AG04450 (cell line): ENCODE data around the gene CNDP2. TPM values are rescaled to one million over a fixed set of nuclear protein-coding genes. Genes with fewer than 3 reads are reported as not detected.

Source experiments
- CTCF ChIA-PET: fragments of 300-600, 350-600 bp; formaldehyde crosslinking; extraction: SDS; loops from one replicate; lab custom pipeline; 2022; ENCODE audit warnings: antibody characterized with exemption, inconsistent platforms; lab: Charles Lee
- POLR2A ChIA-PET: fragments of 350-600 bp; formaldehyde crosslinking; extraction: SDS; loops from one replicate; lab custom pipeline; 2021; ENCODE audit warnings: antibody characterized with exemption, inconsistent platforms; lab: Yijun Ruan, JAX
- DNase-seq: peaks from one replicate; pipeline ENCODE4 v3.0.0-alpha.2; 2011; ENCODE audit warnings: low read depth, low spot score
- H3K27ac ChIP-seq: one replicate; pipeline ENCODE4 v1.5.1; 2012; ENCODE audit warnings: low read depth, low read length, control low read depth
- H3K27me3 ChIP-seq: one replicate; pipeline ENCODE4 v1.6.0; 2012; ENCODE audit warnings: low read length; ENCODE audit not compliant: control insufficient read depth, insufficient read depth
- H3K4me3 ChIP-seq: 2 replicates; pipeline ENCODE4 v1.5.1; 2011; ENCODE audit warnings: mild to moderate bottlenecking, low read depth, low read length, control low read depth
- H3K9me3 ChIP-seq: 2 replicates; pipeline ENCODE4 v1.5.1; 2012; ENCODE audit warnings: low read length; ENCODE audit not compliant: control insufficient read depth, insufficient read depth
- CTCF ChIP-seq: IDR thresholded peaks from 2 replicates; pipeline ENCODE4 v1.5.1; 2011; ENCODE audit warnings: low read depth, low read length, control low read depth, inconsistent platforms
- polyA plus RNA-seq: library from polyadenylated mRNA; depleted of rRNA; stranded (reverse); fragments of >200 nt; gene quantifications from 2 replicates; pipeline ENCODE4 v1.2.3, GENCODE V29; 2011

Gene CNDP2
- polyA plus RNA-seq, 1 experiment: 74.2 TPM

- Histone ChIP-seq H3K4me3 (no peak overlapping the region), H3K9me3 (no peaks in the 10 kb centered on the region), H3K27ac (no peak overlapping the region), H3K27me3 (peaks cover 3% of the 10 kb centered on the region)
- POLR2A ChIA-PET: no interaction called here
- CTCF ChIA-PET: no interaction called here
- TF ChIP-seq CTCF: no peak
- DNase-seq: no peak
These were observed 27.6 kb upstream of the CNDP2 start for GRCh38 chr18:74468547-74469061.

- Histone ChIP-seq H3K9me3 (no peaks in the 10 kb centered on the region), H3K27me3 (no peaks in the 10 kb centered on the region), H3K4me3 (no peak overlapping the region), H3K27ac (no peak overlapping the region)
- POLR2A ChIA-PET: no interaction called here
- no peak for DNase-seq
- TF ChIP-seq CTCF: no peak
- CTCF ChIA-PET: no interaction called here
These were observed 23.9 kb upstream of the CNDP2 start for GRCh38 chr18:74472312-74472711.

- DNase-seq: no peak
- CTCF ChIA-PET: no interaction called here
- POLR2A ChIA-PET: no interaction called here
These were observed 22.1 kb upstream of the CNDP2 start for GRCh38 chr18:74473976-74474640.

GRCh38 chr18:74476140-74476539, 20.0 kb upstream of the CNDP2 start:
- no peak for DNase-seq
- Histone ChIP-seq H3K27me3 (peaks cover 5% of the 10 kb centered on the region), H3K4me3 (no peak overlapping the region), H3K27ac (no peak overlapping the region), H3K9me3 (no peaks in the 10 kb centered on the region)
- ChIA-PET CTCF (interaction anchor here (0.6 to 1.7 kb wide), 6 partner anchors 9 to 1605 kb away, joined by 3 to 7 read pairs (median 4); no protein-coding TSS in a partner anchor), POLR2A (no interaction called here)
- TF ChIP-seq CTCF: peak; percentile 80

More at GRCh38 chr18:74473976-74474640, 22.1 kb upstream of the CNDP2 start:
- H3K4me3 ChIP-seq: no peak overlapping the region
- no peaks in the 10 kb centered on the region for H3K9me3 ChIP-seq
- H3K27me3 ChIP-seq: peaks cover 5% of the 10 kb centered on the region
- no peak overlapping the region for H3K27ac ChIP-seq
- no peak for TF ChIP-seq CTCF

GRCh38 chr18:74477771-74478170, 18.4 kb upstream of the CNDP2 start:
- ChIA-PET POLR2A (no interaction called here), CTCF (interaction anchor here (1.4 kb wide), 1 partner anchor 12 kb away, joined by 3 read pairs; no protein-coding TSS in a partner anchor)
- TF ChIP-seq CTCF: no peak
- Histone ChIP-seq H3K4me3 (no peak overlapping the region), H3K27me3 (peaks cover 5% of the 10 kb centered on the region), H3K27ac (no peak overlapping the region), H3K9me3 (no peaks in the 10 kb centered on the region)
- no peak for DNase-seq
